Measurements from ENCODE around the gene LENG1. TPM values are rescaled to one million over a fixed set of nuclear protein-coding genes. Genes with fewer than 3 reads are reported as not detected.

Gene LENG1
- total RNA-seq, 1 donor from 2014 or later = 8.0 TPM

- peaks cover 20% of the 10 kb centered on the region for H3K4me1 ChIP-seq
- no peaks in the 10 kb centered on the region for H3K27me3 ChIP-seq (ENCODE audit: low read depth)
- no peak for TF ChIP-seq CTCF (IDR thresholded peaks at IDR 0.05)
- intact Hi-C loops (cut with DNase I) = no loop called here
- no peaks in the 10 kb centered on the region for H3K9me3 ChIP-seq
- DNase-seq (peak; percentile 93), ATAC-seq (peak; percentile 67 to 68)
- H3K27ac ChIP-seq = peak within 1 kb of the TSS; percentile 92
- peak within 1 kb of the TSS; percentile 94 for H3K4me3 ChIP-seq
- peaks cover 36% of the 10 kb centered on the region for H3K36me3 ChIP-seq
Measured at GRCh38 chr19:54191011-54191810, 31.7 kb upstream of the LENG1 start, which contains the start of gene TSEN34. Gene TSEN34 (plus strand): TSS chr19:54191308. CDS start chr19:54191365, 57 bp downstream.

DNA sequence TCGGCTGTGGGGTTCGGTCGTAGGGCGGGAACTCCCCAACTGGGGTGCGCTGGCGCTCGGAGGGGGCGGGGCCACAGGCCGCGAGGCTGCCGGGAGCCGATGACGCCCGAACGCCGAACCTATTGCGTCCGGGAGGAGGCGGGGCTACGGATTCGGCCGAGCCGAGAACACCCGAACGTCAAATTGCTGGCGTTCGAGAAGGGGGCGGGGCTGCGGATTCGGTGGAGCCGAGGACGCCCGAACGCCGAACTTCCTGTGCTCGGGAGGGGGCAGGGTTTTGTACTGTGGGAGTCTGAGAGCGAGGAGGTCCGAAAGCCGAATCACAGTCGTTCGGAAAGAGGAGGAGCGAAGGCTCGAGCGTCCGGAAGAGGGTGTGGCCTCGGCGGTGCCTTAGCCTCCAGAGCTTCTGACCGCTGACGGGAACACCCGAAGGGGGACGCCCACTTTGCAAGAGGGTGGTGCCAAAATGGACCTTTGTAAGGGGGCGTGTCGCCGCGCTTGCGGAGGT is 31.0 kb upstream of the LENG1 start:
- ATAC-seq = peak; percentile 82 to 87
- peak; percentile 99 for DNase-seq
- Histone ChIP-seq H3K4me3 (peak overlapping the region; percentile 94), H3K27ac (peak overlapping the region; percentile 92), H3K9me3 (no peaks in the 10 kb centered on the region), H3K36me3 (peaks cover 35% of the 10 kb centered on the region), H3K4me1 (peaks cover 20% of the 10 kb centered on the region), H3K27me3 (ENCODE audit: low read depth) (no peaks in the 10 kb centered on the region)
- TF ChIP-seq CTCF (IDR thresholded peaks at IDR 0.05) = no peak
- intact Hi-C loops (cut with DNase I) = no loop called here

GRCh38 chr19:54189735-54190502 is 30.4 kb upstream of the LENG1 start:
- no peak for TF ChIP-seq CTCF (IDR thresholded peaks at IDR 0.05)
- H3K4me3 ChIP-seq = peak overlapping the region; percentile 94
- intact Hi-C loops (cut with DNase I) = no loop called here
- H3K27ac ChIP-seq = peak overlapping the region; percentile 92
- peaks cover 20% of the 10 kb centered on the region for H3K4me1 ChIP-seq
- ATAC-seq = peak; percentile 83 to 89
- H3K27me3 ChIP-seq (ENCODE audit: low read depth) = no peaks in the 10 kb centered on the region
- H3K9me3 ChIP-seq = no peaks in the 10 kb centered on the region
- peaks cover 29% of the 10 kb centered on the region for H3K36me3 ChIP-seq
- DNase-seq = peak; percentile 100

DNA sequence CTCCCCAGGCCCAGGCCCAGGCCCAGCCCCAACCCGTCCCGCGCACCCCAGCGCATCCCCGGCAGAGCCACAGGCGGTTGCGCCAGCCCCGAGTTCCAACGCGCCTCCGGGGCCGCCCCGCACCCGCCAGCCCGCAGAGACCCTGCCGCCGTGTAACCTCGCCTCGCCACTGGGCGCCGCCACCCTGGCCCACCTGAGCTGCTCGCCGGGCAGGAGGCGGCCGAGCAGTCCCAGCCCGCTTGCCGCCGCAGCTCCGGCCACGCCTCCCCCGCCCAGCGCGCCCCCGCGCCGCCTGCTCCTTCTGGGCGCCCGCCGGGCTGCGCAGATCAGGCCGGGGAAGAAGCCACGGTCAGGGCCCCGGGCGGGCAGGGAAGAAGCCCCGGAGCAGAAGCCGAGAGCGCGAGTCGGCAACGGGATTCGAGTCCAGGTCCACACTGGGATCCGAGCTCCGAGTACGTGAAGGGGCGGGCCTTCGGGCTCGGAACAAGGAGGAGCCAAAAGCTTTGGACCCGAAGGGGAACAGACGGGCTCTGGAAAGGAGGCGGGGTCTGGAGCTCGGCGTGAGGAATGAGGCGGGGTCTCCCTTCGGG is 29.7 kb upstream of the LENG1 start, which contains the start of gene MBOAT7:
Gene MBOAT7 (minus strand): TSS at position 436 of the 590 bp plus-strand sequence. CDS start 1,072 bp downstream, outside the sequence.
- Histone ChIP-seq H3K36me3 (peaks cover 23% of the 10 kb centered on the region), H3K4me3 (peak within 1 kb of the TSS; percentile 94), H3K27ac (peak within 1 kb of the TSS; percentile 92), H3K4me1 (peaks cover 20% of the 10 kb centered on the region), H3K9me3 (no peaks in the 10 kb centered on the region), H3K27me3 (ENCODE audit: low read depth) (no peaks in the 10 kb centered on the region)
- DNase-seq (no peak), ATAC-seq (peak; percentile 3 to 25)
- intact Hi-C loops (cut with DNase I) = no loop called here
- TF ChIP-seq CTCF (IDR thresholded peaks at IDR 0.05) = peak; percentile 43

DNA sequence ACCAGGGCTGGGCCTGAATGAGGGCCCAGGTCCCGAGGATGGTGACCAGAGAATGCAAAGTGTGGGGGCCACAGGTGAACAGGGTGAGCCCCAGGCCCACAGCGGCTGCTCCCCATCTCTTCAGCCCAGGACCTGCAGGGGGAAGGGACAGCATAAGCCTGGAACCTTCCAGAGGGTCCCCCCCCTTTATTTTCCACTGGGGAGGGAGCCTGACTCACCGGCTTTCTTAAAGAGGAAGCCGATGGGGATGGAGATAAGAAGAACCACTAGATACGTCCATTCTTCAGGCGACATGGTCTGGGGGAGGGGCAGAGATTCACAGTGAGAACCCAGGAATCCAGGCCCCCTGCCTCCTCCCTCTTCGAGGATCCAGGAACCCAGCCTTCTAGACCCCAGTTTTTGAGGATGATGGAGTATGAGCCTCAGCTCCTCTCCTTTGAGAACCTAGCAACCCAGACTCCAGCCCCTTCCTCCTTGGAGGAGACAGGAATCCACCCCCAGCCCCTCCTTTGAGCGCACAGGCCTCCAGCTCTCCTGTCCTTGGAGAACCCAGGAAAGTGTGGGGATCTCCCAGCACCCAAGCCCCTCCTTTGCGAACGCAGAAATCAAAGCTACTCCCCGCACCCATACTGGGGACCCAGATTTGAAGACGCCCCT is 28.8 kb upstream of the LENG1 start:
- H3K27me3 ChIP-seq (ENCODE audit: low read depth) = no peaks in the 10 kb centered on the region
- no peak for TF ChIP-seq CTCF (IDR thresholded peaks at IDR 0.05)
- intact Hi-C loops (cut with DNase I) = no loop called here
- no peaks in the 10 kb centered on the region for H3K9me3 ChIP-seq
- peak overlapping the region; percentile 92 for H3K27ac ChIP-seq
- ATAC-seq (no peak), DNase-seq (peak; percentile 50)
- peaks cover 20% of the 10 kb centered on the region for H3K4me1 ChIP-seq
- H3K4me3 ChIP-seq = peak overlapping the region; percentile 94
- peaks cover 17% of the 10 kb centered on the region for H3K36me3 ChIP-seq

Measured in lower lobe of right lung (tissue), 2 donors.